Retinal pigment epithelial cell (primary cell): ENCODE results near the gene QRICH2.
"Not testable (repeated sequence)": the region's sequence is repeated elsewhere in the genome, so short reads cannot be mapped to it uniquely, and the experiment has no call there.

Experiments used
- DNase-seq: peaks from one replicate; pipeline ENCODE4 v3.0.0-alpha.2; 2010; ENCODE audit warnings: low read depth
- H3K4me3 ChIP-seq: 2 replicates; pipeline ENCODE4 v1.5.1; 2011; ENCODE audit warnings: mild to moderate bottlenecking, low read length, control low read depth, moderate library complexity
- CTCF ChIP-seq: conservative IDR thresholded peaks from 2 replicates; pipeline ENCODE4 v1.5.1; 2011; ENCODE audit warnings: low read depth, low read length, control low read depth, inconsistent platforms

The QRICH2 gene

DNA sequence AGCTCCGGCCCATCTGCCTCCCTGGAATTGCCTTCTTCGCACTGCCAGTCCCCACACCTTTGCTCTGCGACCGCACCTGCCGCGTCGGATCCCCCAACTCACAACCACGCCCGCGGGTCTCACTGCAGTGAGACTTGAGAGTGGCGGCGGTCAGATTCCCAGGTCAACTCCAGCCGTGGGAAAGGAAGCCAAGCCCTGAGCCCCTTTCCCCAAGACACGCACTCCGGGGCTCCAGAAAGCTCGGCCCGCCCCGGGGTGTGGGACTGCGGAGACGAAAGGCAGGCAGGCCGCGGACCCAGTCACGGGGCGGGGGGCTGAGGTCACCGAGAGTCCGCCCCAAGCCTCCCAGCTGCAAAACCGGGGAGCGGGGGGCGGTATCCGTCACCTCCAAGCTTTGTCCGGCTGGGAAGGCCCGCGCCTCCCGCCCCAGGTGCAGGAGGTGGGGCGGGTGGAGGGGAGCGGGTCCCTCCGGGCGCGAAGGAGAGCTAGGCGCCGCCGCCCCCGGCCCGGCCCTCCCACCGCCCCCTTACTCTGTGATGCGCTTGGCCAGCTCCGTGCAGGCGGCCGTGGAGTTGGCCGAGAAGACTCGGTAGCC lies 45.0 kb upstream of the QRICH2 start:
- TF ChIP-seq CTCF = no peak
- DNase-seq = no peak
- H3K4me3 ChIP-seq = peak overlapping the region; percentile 82

- no peak for DNase-seq
- H3K4me3 ChIP-seq = no peak overlapping the region
- no peak for TF ChIP-seq CTCF
Observed at GRCh38 chr17:76351526-76352071, 43.5 kb upstream of the QRICH2 start.

- no peak overlapping the region for H3K4me3 ChIP-seq
- TF ChIP-seq CTCF = no peak
- DNase-seq = no peak
Observed at GRCh38 chr17:76350463-76350862, 42.4 kb upstream of the QRICH2 start.

DNA sequence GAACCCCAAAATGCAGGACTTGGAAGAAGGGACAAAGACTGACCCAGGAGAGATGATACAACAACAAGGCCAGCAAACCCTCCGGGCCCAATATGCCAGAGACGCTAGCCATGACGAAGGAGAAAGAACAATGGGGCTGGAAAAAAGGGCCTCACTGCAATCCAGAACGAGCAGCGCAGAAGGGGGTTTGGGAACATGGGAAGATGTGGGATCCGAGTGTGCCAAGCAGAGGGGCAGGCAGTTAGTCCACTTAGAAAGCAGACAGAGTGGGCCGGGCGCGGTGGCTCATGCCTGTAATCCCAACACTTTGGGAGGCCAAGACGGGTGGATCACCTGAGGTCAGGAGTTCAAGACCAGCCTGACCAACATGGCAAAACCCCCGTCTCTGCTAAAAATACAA lies 38.9 kb upstream of the QRICH2 start:
- not testable (repeated sequence) for DNase-seq, H3K4me3 ChIP-seq

DNA sequence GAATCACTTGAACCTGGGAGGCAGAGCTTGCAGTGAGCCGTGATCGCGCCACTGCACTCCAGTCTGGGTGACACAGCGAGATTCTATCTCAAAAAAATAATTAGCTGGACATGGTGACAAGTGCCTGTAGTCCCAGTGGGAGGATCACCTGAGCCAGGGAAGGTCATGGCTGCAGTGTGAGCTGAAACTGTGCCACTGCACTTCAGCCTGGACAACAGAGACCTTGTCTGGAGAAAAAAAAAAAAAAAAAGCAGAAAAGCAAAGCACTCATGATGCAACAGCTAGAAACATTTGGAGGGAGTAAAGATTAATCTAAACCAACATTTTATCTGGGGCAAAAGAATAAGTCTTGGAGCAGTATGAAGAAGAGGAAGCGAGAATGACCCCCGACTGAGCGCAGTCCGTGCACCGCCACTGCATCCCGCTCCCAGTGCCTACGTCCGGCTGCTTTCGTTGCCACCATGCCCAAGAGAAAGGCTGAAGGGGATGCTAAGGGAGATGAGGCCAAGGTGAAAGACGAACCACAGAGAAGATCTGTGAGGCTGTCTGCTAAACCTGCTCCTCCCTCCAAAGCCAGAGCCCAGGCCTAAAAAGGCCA lies 37.4 kb upstream of the QRICH2 start:
- no peak overlapping the region for H3K4me3 ChIP-seq
- TF ChIP-seq CTCF = no peak
- DNase-seq = no peak

GRCh38 chr17:76343106-76343505 lies 35.0 kb upstream of the QRICH2 start:
- no peak for TF ChIP-seq CTCF
- DNase-seq = no peak
- H3K4me3 ChIP-seq = no peak overlapping the region

DNA sequence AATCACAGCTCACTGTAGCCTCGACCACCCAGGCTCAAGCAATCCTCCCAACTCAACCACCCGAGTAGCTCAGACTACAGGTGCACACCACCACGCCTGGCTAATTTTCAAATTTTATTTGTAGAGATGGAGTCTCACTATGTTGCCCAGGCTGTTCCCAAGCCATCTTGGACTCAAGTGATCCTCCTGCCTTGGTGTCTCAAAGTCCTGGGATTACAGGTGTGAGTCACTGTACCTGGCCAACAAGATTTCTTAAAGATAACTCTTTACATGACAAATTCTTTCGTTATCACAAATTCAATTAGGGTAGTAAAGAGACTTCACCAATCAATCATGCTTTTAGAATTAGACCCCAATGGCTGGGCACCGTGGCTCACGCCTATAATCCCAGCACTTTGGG lies 33.2 kb upstream of the QRICH2 start:
- H3K4me3 ChIP-seq = no peak overlapping the region
- TF ChIP-seq CTCF = no peak
- no peak for DNase-seq

DNA sequence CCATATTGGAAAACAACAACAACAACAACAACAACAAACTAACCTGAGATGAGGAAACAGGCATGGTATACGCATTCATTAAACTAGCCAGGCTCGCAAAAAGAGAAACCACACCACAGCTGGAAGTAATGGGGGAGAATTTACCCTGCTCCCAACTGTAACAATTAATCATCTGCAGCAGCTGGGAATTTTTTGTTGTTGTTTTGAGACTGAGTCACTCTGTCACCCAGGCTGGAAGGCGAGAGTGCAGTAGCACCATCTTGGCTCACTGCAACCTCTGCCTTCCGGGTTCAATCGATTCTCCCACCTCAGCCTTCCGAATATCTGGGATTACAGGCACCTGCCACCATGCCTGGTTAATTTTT lies 29.3 kb upstream of the QRICH2 start:
- H3K4me3 ChIP-seq = no peak overlapping the region
- no peak for TF ChIP-seq CTCF
- no peak for DNase-seq
